ENCODE results near the gene SNRNP48.

The SNRNP48 gene

DNA sequence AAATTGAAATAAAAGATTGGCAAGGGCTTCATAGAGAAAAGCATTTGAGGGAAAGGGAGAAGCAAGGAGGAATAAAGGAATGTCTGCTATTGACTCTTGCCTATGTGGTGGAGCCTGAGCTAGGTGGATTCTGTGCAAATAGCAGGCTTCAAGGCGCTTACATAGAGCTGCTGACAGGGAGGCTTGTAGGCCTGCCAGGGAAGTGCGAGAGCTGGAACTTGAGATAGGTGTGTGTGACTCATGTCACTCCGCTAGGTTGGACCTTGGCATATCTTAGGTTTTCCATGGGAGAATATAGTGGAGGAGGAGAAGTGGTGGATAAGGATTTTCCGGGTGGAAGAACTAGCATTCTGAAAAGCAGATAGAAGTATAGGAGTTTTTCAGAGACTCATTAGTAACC, 14.0 kb downstream of the SNRNP48 start:
- Mint-ChIP-seq H3K36me3 (ENCODE audit: low read depth) (peaks cover 59% of the 10 kb centered on the region), H3K27me3 (no peaks in the 10 kb centered on the region), H3K27ac (peak overlapping the region; percentile 30), H3K4me3 (no peak overlapping the region), H3K9me3 (no peaks in the 10 kb centered on the region), H3K4me1 (peaks cover 18% of the 10 kb centered on the region)
- DNase-seq, result no peak
- ATAC-seq, result no peak

DNA sequence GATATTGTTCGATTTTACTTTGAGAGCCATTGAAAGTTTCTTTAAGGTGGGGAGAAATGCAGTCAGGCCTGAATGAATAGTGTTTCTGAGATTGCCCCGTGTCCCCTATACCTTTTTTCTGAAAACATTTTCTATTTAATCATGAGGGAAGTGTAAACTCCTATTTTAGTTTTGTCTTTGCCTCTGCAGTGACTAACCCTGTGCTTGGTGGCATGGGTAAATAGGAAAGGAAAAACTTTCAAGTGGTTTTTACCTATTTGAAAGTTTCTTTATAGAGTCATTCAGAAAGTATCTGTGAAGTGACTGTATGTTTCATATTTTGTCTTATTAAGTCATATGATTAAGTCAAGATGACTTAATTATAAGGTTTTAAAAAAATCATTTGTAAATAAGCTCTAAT, 14.5 kb downstream of the SNRNP48 start:
- peaks cover 18% of the 10 kb centered on the region for H3K4me1 Mint-ChIP-seq
- H3K27ac Mint-ChIP-seq, result peak overlapping the region; percentile 30

DNA sequence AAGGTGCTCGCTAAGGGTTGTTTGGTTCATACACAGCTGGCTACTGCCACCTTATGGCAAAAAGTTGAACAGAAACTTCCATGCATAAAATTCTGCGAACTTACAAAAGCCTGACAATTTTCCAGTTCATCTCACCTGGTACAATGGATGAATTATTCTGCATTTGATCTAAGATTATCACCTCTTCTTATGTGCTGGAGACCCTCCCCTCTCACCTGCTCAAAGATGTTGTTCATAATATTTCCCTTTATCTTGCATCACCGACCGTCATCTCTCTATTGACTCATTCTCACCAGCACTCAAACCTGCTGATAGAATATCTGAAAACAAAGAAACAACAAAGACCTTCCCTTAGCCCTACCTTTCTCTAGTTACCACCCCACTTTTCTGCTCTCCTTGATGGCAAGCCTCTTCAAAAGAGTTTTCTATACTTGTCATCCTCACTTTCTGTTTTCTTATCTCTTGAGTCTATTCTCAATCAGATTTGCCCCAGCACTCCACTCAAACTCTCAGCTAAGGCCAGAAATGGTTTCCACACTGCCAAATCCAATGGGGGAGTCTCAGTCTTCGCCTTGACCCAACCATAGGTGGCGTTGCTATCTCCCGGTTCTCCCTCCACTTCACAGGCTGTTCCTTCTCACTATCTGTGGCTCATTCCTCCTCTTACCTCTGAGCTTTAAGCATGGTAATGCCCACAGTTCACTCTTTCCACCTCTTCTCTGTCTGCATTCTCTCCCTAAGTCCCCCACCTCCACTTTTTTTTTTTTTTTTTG, 25.8 kb downstream of the SNRNP48 start:
- H3K36me3 Mint-ChIP-seq (ENCODE audit: low read depth), result peaks cover 5% of the 10 kb centered on the region
- DNase-seq (peak; percentile 18), ATAC-seq (no peak)
- peaks cover 17% of the 10 kb centered on the region for H3K4me1 Mint-ChIP-seq
- H3K27me3 Mint-ChIP-seq, result peaks cover 5% of the 10 kb centered on the region
- no peaks in the 10 kb centered on the region for H3K9me3 Mint-ChIP-seq
- no peak overlapping the region for H3K27ac Mint-ChIP-seq
- no peak overlapping the region for H3K4me3 Mint-ChIP-seq

More for the DNA sequence above, 14.5 kb downstream of the SNRNP48 start:
- Mint-ChIP-seq H3K4me3 (no peak overlapping the region), H3K27me3 (no peaks in the 10 kb centered on the region), H3K36me3 (ENCODE audit: low read depth) (peaks cover 55% of the 10 kb centered on the region), H3K9me3 (no peaks in the 10 kb centered on the region)
- no peak for DNase-seq
- peak; percentile 83 for ATAC-seq

DNA sequence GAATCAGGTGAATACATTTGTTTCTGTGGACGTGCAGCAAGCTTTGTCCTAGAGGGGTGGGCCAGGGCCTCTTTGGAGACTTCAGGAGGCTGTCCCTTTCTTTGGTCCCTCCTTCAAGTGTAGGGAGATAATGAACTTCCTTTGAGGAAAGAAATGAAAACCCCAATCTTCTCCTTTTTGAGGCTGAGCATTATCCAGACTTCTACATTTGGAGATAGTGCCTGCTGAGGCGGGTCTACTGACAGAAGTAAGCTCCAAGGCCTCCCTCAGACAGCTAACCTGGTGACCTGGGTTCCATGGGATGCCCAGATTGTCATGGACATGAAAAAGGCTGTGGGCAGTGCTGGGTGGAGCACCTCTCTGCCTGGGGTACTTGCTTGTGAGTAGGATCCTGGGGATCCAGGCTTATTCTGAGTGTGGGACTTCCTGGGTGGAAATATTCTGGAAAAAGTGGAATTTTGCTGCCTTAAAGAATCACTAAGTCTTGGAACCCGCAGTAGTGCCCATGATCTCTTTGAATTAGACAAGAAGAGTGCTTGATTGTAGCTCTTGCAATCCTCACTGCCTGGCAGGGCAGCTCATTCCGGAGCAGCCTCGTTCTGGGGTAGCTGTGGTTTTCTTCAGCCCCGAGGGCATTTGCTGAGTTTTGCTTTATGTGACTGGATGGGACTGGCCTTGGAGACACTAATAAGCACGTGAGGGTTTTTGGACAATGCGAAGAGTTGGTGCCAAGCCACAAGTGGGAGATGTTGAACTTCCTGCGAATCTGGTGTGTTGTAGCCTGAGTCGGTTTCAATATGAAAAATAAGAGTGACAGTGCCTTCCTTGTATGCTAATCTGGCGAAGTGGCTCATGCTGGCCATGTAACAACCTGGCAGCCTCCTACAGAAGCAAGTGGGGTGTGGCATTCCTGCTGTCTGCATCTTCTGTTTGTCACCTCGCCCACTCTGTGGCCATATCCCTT, 28.1 kb downstream of the SNRNP48 start:
- H3K4me3 Mint-ChIP-seq, result no peak overlapping the region
- DNase-seq (peak; percentile 4), ATAC-seq (peak; percentile 62)
- H3K4me1 Mint-ChIP-seq, result peaks cover 17% of the 10 kb centered on the region
- H3K36me3 Mint-ChIP-seq (ENCODE audit: low read depth), result no peaks in the 10 kb centered on the region
- H3K27me3 Mint-ChIP-seq, result peaks cover 8% of the 10 kb centered on the region
- no peaks in the 10 kb centered on the region for H3K9me3 Mint-ChIP-seq
- H3K27ac Mint-ChIP-seq, result no peak overlapping the region

DNA sequence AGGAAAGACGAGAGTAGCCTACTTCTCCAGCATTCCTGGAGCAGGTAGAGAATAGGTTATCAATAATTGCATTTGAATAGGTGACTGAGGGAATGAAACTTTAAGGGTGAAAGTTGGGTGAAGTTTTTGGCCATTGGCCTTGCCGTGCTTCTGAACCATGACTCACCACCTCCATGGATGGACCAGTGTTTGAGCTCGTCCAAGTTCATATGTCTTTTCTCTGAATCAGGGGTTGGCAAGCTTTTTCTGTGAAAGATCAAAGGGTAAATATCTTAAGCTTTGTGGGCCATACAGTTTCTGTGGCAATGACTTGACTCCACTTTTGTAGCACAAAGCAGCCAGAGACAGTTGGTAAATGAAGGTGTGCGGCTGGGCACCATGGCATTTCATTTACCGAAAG, 31.8 kb downstream of the SNRNP48 start:
- H3K4me1 Mint-ChIP-seq, result peaks cover 10% of the 10 kb centered on the region
- peaks cover 11% of the 10 kb centered on the region for H3K27me3 Mint-ChIP-seq
- H3K36me3 Mint-ChIP-seq (ENCODE audit: low read depth), result no peaks in the 10 kb centered on the region
- H3K9me3 Mint-ChIP-seq, result no peaks in the 10 kb centered on the region
- DNase-seq (no peak), ATAC-seq (no peak)
- no peak overlapping the region for H3K4me3 Mint-ChIP-seq
- no peak overlapping the region for H3K27ac Mint-ChIP-seq

DNA sequence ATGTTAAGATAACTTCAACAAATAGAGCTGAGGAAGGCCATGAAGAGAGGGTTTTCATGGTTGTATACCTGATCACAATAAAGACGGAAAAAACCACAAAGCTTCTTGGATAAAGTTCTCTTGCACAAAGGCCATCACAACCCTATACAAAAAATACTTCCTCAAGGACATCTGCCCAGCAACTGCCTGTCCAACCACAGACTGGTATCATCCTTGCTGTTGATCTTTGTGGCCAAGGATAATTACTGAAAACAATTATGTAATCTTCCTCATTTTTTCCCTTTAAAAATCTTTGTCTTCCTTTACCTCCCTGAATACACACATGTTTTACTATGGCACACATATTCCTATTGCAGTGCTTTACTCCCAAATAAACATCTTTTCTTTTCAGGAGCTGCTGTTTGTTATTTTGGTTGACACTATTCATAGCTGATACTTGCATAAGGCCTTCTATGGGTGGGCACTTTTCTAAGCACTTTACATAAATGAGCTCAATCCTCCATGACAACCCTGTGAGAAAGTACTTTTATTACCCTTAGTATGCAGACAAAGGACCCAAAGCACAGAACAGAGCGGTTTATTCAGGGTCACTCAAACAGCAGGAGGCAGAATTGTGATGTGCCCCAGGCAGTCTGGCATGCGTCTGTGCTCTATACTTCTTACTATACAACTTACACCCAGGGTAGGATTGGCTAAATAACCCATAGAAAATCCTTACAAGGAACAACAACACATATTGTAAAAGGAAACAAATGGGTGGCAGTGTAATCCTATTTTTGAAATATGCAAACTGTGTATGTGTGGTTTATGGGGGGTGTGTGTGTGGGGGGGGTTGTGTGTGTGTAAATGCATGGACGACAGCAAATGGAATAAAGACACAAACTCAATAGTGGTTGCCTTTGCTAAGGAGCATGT, 35.1 kb downstream of the SNRNP48 start:
- DNase-seq, result no peak
- H3K27ac Mint-ChIP-seq, result no peak overlapping the region

DNA sequence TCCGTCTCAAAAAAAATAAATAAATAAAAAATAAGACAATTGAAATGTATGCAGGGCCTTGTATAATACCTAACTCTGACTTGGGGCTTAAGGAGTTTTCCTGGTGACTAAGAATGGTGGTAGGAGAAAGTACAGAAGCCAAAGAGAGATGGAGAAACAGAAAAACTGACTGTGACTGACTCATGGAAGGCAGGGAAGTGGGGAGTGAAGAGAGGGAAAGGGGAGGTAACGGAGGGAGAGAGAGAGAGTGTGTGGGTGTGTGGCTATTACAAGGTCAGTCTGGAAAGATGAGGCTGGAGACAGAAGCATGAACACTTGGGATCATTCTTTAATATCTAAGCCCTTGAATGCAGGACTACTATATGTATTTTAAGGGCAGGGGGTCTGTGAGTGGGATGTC, 38.5 kb downstream of the SNRNP48 start:
- Mint-ChIP-seq H3K9me3 (no peaks in the 10 kb centered on the region), H3K27ac (no peak overlapping the region), H3K27me3 (peaks cover 17% of the 10 kb centered on the region), H3K4me1 (no peaks in the 10 kb centered on the region), H3K36me3 (ENCODE audit: low read depth) (no peaks in the 10 kb centered on the region), H3K4me3 (no peak overlapping the region)
- no peak for DNase-seq
- ATAC-seq, result no peak

More for the DNA sequence above, 35.1 kb downstream of the SNRNP48 start:
- no peaks in the 10 kb centered on the region for H3K36me3 Mint-ChIP-seq (ENCODE audit: low read depth)
- H3K4me3 Mint-ChIP-seq, result no peak overlapping the region
- ATAC-seq, result no peak
- no peaks in the 10 kb centered on the region for H3K9me3 Mint-ChIP-seq
- H3K27me3 Mint-ChIP-seq, result peaks cover 17% of the 10 kb centered on the region
- H3K4me1 Mint-ChIP-seq, result no peaks in the 10 kb centered on the region

DNA sequence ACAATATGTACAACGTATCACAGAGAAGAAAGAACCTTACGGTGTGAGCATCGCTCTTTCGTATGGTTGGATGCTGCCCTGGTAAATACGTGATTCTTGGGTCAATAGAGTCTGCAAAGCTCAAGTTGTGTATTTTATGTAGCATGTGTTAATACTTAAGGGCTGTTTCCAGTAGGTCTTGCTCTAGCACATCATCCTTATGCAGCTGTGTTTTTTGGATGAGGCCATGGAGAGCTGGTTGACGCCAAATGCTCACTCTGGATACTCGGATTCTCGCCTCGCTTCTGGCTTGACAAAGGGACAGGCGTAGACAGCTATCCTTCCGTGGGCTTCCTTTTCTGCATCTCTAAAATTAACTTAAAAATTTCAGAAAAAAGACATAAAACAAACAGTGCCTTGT, 38.9 kb downstream of the SNRNP48 start:
- Mint-ChIP-seq H3K4me3 (no peak overlapping the region), H3K36me3 (ENCODE audit: low read depth) (no peaks in the 10 kb centered on the region), H3K4me1 (no peaks in the 10 kb centered on the region), H3K9me3 (no peaks in the 10 kb centered on the region), H3K27me3 (peaks cover 17% of the 10 kb centered on the region), H3K27ac (no peak overlapping the region)
- ATAC-seq (no peak), DNase-seq (no peak)

DNA sequence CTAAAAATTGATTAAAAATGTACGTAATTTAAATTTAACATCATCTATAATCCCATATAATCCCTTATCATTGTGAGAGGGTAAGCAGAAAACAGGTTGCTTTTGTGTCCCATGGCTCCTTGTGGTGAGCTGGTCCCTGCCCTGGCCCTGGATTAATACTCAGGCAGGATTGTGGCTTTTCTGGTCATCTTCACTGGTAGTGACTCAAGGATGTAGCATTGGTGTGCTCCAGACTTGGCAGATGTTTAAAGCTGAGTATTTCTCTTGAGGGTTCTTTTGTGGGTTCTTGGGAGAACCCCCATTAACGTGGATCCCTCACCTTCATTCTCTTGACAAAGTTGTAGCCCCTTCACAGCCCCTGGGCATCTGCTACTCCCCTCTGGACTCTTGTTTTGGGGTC, 39.3 kb downstream of the SNRNP48 start:
- H3K36me3 Mint-ChIP-seq (ENCODE audit: low read depth), result no peaks in the 10 kb centered on the region
- no peaks in the 10 kb centered on the region for H3K4me1 Mint-ChIP-seq
- no peaks in the 10 kb centered on the region for H3K9me3 Mint-ChIP-seq
- H3K27ac Mint-ChIP-seq, result no peak overlapping the region
- no peak overlapping the region for H3K4me3 Mint-ChIP-seq
- no peak for DNase-seq
- ATAC-seq, result no peak
- H3K27me3 Mint-ChIP-seq, result peaks cover 17% of the 10 kb centered on the region

DNA sequence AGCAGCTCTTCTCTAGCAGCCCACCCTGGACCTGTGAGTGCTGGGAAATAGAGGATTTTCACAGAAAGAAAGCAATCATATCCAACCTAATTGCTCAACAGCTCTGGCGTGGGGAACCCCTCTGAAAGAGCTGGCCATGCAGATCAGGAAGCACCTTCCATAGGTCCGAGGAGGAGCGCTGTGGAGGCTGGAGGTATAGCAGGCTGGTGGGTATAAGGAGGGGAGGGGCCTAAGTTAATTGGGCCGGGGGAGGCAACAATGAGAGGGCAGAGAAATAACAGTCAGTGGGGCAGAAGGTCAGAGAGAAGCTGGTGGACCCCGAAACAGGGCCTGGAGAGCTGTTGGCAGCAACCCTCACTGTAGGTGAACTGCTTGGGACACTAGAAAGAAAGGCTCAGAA, 40.8 kb downstream of the SNRNP48 start:
- H3K4me1 Mint-ChIP-seq, result no peaks in the 10 kb centered on the region
- H3K4me3 Mint-ChIP-seq, result no peak overlapping the region
- peaks cover 17% of the 10 kb centered on the region for H3K27me3 Mint-ChIP-seq
- DNase-seq (no peak), ATAC-seq (no peak)
- H3K27ac Mint-ChIP-seq, result no peak overlapping the region
- no peaks in the 10 kb centered on the region for H3K36me3 Mint-ChIP-seq (ENCODE audit: low read depth)
- H3K9me3 Mint-ChIP-seq, result peaks cover 2% of the 10 kb centered on the region

DNA sequence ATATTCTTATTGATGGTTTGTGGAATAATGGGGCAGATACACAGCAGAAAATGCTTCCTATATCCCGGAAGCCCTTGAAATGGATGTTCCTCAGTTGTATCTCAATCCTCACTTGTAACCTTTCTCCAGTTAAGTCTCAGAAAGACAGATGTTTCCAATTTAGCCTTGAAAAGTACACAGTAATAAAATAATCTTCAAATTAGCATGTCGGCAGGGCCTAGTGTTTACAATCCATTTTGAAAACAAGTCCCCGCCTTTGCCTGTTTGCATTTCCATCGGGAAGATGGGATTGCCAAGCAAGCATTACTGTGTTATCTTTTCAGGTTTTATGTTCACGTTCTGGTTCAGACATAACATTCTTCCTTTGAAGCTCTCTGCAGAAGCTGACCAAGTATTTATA, 41.5 kb downstream of the SNRNP48 start:
- Mint-ChIP-seq H3K27me3 (peaks cover 14% of the 10 kb centered on the region), H3K9me3 (peaks cover 5% of the 10 kb centered on the region), H3K4me1 (no peaks in the 10 kb centered on the region), H3K36me3 (ENCODE audit: low read depth) (no peaks in the 10 kb centered on the region), H3K27ac (no peak overlapping the region), H3K4me3 (no peak overlapping the region)
- DNase-seq (no peak), ATAC-seq (no peak)

DNA sequence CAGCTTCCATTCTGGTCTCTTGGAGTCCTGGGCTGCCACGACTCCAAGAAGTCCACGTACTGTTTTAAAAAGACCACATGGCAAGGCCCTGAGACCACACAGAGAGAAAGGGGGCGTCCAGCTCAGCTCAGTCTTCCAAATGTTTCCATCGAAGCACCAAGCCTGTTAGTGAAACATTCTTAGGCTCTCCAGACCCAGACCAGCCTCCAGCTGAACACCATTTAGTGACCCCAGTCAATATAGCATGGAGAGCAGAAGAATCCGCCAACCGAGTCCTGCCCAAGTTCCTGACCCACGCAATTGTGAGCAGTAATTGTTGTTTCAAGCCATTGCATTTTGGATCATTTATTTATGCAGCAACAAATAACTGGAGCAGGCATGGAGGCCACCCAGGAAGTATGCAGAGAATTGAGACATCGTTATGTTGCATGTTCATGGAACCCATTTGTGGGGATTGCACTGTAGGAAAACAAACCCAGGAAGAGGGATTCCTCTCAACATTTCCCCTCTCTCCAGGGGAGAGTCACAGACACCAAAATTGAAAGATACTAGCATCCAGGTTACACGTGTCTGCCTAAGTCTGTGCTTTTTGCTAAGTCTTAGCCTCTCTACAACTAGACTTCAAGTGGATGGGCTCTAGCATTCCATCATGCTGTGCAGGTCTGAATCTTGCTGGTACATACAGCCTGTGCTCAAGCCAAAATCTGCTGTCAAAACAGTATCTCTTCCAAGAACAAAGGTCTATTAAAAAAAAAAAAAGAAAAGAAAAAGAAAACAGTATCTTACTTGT, 42.7 kb downstream of the SNRNP48 start:
- ATAC-seq (no peak), DNase-seq (no peak)
- H3K27me3 Mint-ChIP-seq, result peaks cover 12% of the 10 kb centered on the region
- H3K9me3 Mint-ChIP-seq, result peaks cover 5% of the 10 kb centered on the region
- H3K27ac Mint-ChIP-seq, result no peak overlapping the region
- H3K36me3 Mint-ChIP-seq (ENCODE audit: low read depth), result no peaks in the 10 kb centered on the region
- H3K4me1 Mint-ChIP-seq, result no peaks in the 10 kb centered on the region
- no peak overlapping the region for H3K4me3 Mint-ChIP-seq

DNA sequence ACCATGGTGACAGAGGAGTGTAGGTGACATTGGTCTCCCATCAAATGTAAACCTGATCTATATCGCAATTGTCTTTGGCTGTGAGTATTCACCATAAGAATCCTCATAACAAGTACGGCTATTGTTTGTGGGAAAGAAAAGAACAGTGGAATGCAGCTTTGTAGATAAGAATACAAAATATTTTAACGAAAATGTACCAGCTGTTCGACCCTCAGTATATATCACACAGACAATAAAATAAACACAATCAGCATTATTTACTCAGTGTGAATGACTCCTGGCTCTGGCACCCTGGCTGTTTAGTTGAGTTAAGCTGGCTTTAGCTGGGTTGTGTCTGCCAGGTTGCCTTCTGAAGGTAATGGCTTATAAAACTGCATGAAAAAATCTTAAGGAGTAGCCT, 43.4 kb downstream of the SNRNP48 start:
- Mint-ChIP-seq H3K9me3 (peaks cover 5% of the 10 kb centered on the region), H3K36me3 (ENCODE audit: low read depth) (no peaks in the 10 kb centered on the region), H3K27ac (no peak overlapping the region), H3K4me3 (no peak overlapping the region), H3K4me1 (no peaks in the 10 kb centered on the region), H3K27me3 (peaks cover 10% of the 10 kb centered on the region)
- no peak for DNase-seq
- no peak for ATAC-seq
